WTC11 (cell line): ENCODE measurements around the gene NUP214. TPM values are rescaled to one million over a fixed set of nuclear protein-coding genes. Genes with fewer than 3 reads are reported as not detected.
A peak's percentile ranks its signal among the peaks of the same experiment; 100 is the strongest.

Experiments
- AR ChIP-seq: fragments of 250-450 bp; sonication (Bioruptor Pico); IDR thresholded peaks from 2 replicates; pipeline ENCODE4 v1.9.0; 2021; ENCODE audit warnings: mild to moderate bottlenecking
- ATF2 ChIP-seq: sonication (generic); formaldehyde crosslinking; IDR thresholded peaks from 2 replicates; pipeline ENCODE4 v1.8.1; 2022; ENCODE audit warnings: low read depth, missing genetic modification reagents, borderline replicate concordance
- CREB1 ChIP-seq: sonication (generic); formaldehyde crosslinking; IDR thresholded peaks from 2 replicates; pipeline ENCODE4 v1.8.0; 2023; ENCODE audit warnings: mild to moderate bottlenecking, missing genetic modification reagents
- ELF4 ChIP-seq: sonication (generic); formaldehyde crosslinking; IDR thresholded peaks from 2 replicates; pipeline ENCODE4 v1.8.1; 2022; ENCODE audit warnings: low read depth, mild to moderate bottlenecking, moderate library complexity, missing genetic modification reagents
- ESRRA ChIP-seq: sonication (generic); formaldehyde crosslinking; IDR thresholded peaks from 2 replicates; pipeline ENCODE4 v1.8.1; 2022; ENCODE audit warnings: mild to moderate bottlenecking, missing genetic modification reagents, borderline replicate concordance
- FOXJ3 ChIP-seq: sonication (generic); formaldehyde crosslinking; IDR thresholded peaks from 2 replicates; pipeline ENCODE4 v1.9.0; 2021; ENCODE audit warnings: missing genetic modification reagents, mild to moderate bottlenecking, borderline replicate concordance
- FOXK1 ChIP-seq: sonication (generic); formaldehyde crosslinking; IDR thresholded peaks from 2 replicates; pipeline ENCODE4 v1.8.0; 2022; ENCODE audit warnings: mild to moderate bottlenecking, moderate library complexity, missing genetic modification reagents
- FOXP1 ChIP-seq: sonication (generic); formaldehyde crosslinking; IDR thresholded peaks from 2 replicates; pipeline ENCODE4 v1.8.0; 2022; ENCODE audit warnings: missing genetic modification reagents, mild to moderate bottlenecking, moderate library complexity, borderline replicate concordance
- GRHL2 ChIP-seq: fragments of 250-450 bp; sonication (Bioruptor Pico); IDR thresholded peaks from 2 replicates; pipeline ENCODE4 v1.8.0; 2022; ENCODE audit warnings: mild to moderate bottlenecking, moderate library complexity; ENCODE audit not compliant: insufficient replicate concordance, severe bottlenecking
- HMGA2 ChIP-seq: fragments of 250-450 bp; sonication (Bioruptor Pico); IDR thresholded peaks from 2 replicates; pipeline ENCODE4 v1.4.0; 2021; ENCODE audit warnings: mild to moderate bottlenecking, moderate library complexity
- MAX ChIP-seq: sonication (generic); formaldehyde crosslinking; IDR thresholded peaks from 2 replicates; pipeline ENCODE4 v1.8.0; 2022; ENCODE audit warnings: mild to moderate bottlenecking, missing genetic modification reagents
- NFATC4 ChIP-seq: fragments of 250-450 bp; sonication (Bioruptor Pico); IDR thresholded peaks from 2 replicates; pipeline ENCODE4 v1.9.0; 2021; ENCODE audit warnings: mild to moderate bottlenecking
- NR2C2 ChIP-seq: sonication (generic); formaldehyde crosslinking; IDR thresholded peaks from 2 replicates; pipeline ENCODE4 v1.8.0; 2022; ENCODE audit warnings: mild to moderate bottlenecking, missing genetic modification reagents
- OVOL2 ChIP-seq: fragments of 250-450 bp; sonication (Bioruptor Pico); IDR thresholded peaks from 2 replicates; pipeline ENCODE4 v1.9.0; 2021; ENCODE audit warnings: mild to moderate bottlenecking, borderline replicate concordance
- PRRX2 ChIP-seq: fragments of 250-450 bp; sonication (Bioruptor Pico); IDR thresholded peaks from 2 replicates; pipeline ENCODE4 v1.8.0; 2021; ENCODE audit warnings: mild to moderate bottlenecking
- RELA ChIP-seq: sonication (generic); formaldehyde crosslinking; IDR thresholded peaks from 2 replicates; pipeline ENCODE4 v1.8.1; 2022; ENCODE audit warnings: missing genetic modification reagents, mild to moderate bottlenecking, borderline replicate concordance
- RORB ChIP-seq: fragments of 250-450 bp; sonication (Bioruptor Pico); IDR thresholded peaks from 2 replicates; pipeline ENCODE4 v1.9.0; 2021; ENCODE audit warnings: mild to moderate bottlenecking
- SMAD3 ChIP-seq: sonication (generic); formaldehyde crosslinking; IDR thresholded peaks from 2 replicates; pipeline ENCODE4 v1.8.0; 2022; ENCODE audit warnings: missing genetic modification reagents, mild to moderate bottlenecking, borderline replicate concordance
- SP1 ChIP-seq: sonication (generic); formaldehyde crosslinking; conservative IDR thresholded peaks from 2 replicates; pipeline ENCODE4 v1.8.1; 2022; ENCODE audit warnings: missing genetic modification reagents
- STAT6 ChIP-seq: sonication (generic); formaldehyde crosslinking; conservative IDR thresholded peaks from 2 replicates; pipeline ENCODE4 v1.8.1; 2023; ENCODE audit warnings: mild to moderate bottlenecking, low read depth, missing genetic modification reagents, moderate library complexity
- TCF7 ChIP-seq: sonication (generic); formaldehyde crosslinking; IDR thresholded peaks from 2 replicates; pipeline ENCODE4 v1.8.0; 2022; ENCODE audit warnings: mild to moderate bottlenecking, low read depth, missing genetic modification reagents, moderate library complexity
- TEAD1 ChIP-seq: sonication (generic); formaldehyde crosslinking; IDR thresholded peaks from 2 replicates; pipeline ENCODE4 v1.8.0; 2022; ENCODE audit warnings: mild to moderate bottlenecking, missing genetic modification reagents
- USF1 ChIP-seq: sonication (generic); formaldehyde crosslinking; IDR thresholded peaks from 2 replicates; pipeline ENCODE4 v1.8.0; 2022; ENCODE audit warnings: mild to moderate bottlenecking, missing genetic modification reagents
- ZBTB21 ChIP-seq: sonication (generic); formaldehyde crosslinking; IDR thresholded peaks from 2 replicates; pipeline ENCODE4 v1.8.1; 2023; ENCODE audit warnings: mild to moderate bottlenecking, missing genetic modification reagents, borderline replicate concordance
- ZNF219 ChIP-seq: sonication (generic); formaldehyde crosslinking; IDR thresholded peaks from 2 replicates; pipeline ENCODE4 v1.8.0; 2023; ENCODE audit warnings: missing genetic modification reagents, mild to moderate bottlenecking, borderline replicate concordance
- ZNF416 ChIP-seq: fragments of 250-450 bp; sonication (Bioruptor Pico); IDR thresholded peaks from 2 replicates; pipeline ENCODE4 v1.9.0; 2021; ENCODE audit warnings: mild to moderate bottlenecking, inconsistent platforms
- ZNF423 ChIP-seq: fragments of 250-450 bp; sonication (Bioruptor Pico); IDR thresholded peaks from 2 replicates; pipeline ENCODE4 v2.1.2; 2022; ENCODE audit warnings: mild to moderate bottlenecking, moderate library complexity
- ZNF532 ChIP-seq: fragments of 250-450 bp; sonication (Bioruptor Pico); IDR thresholded peaks from 2 replicates; pipeline ENCODE4 v1.9.0; 2021; ENCODE audit warnings: mild to moderate bottlenecking, borderline replicate concordance
- total RNA-seq: library from RNA; stranded (reverse); gene quantifications from 3 replicates; pipeline ENCODE4 v1.2.3, GENCODE V29; 2021

NUP214 gene
- total RNA-seq, 1 experiment from 2014 or later = 41.8 TPM

GRCh38 chr9:131125288-131126058 is at the start of gene NUP214 (continued):
- no peak for TF ChIP-seq ZNF532 (CRISPR knock-in tag)
- no peak for TF ChIP-seq TCF7
- TF ChIP-seq ATF2 = no peak
- no peak for TF ChIP-seq HMGA2 (CRISPR knock-in tag)
- no peak for TF ChIP-seq GRHL2 (CRISPR knock-in tag)
- TF ChIP-seq NR2C2 = no peak
- TF ChIP-seq STAT6 (CRISPR knock-in tag) = no peak
- TF ChIP-seq FOXP1 (CRISPR knock-in tag) = peak; percentile 80; the same call in 1 of the 2 replicates
- peak; percentile 92 for TF ChIP-seq SP1
- peak; percentile 66; the same call in 1 of the 2 replicates for TF ChIP-seq AR (CRISPR knock-in tag)
- TF ChIP-seq FOXJ3 (CRISPR knock-in tag) = no peak
- TF ChIP-seq NFATC4 (CRISPR knock-in tag) = no peak
- TF ChIP-seq MAX (CRISPR knock-in tag) = peak; percentile 88
- TF ChIP-seq ZNF416 (CRISPR knock-in tag) = peak; percentile 62; the same call in 1 of the 2 replicates
- TF ChIP-seq ELF4 (CRISPR knock-in tag) = no peak
- TF ChIP-seq ESRRA (CRISPR knock-in tag) = no peak
- TF ChIP-seq TEAD1 (CRISPR knock-in tag) = peak; percentile 85; the same call in 1 of the 2 replicates
- TF ChIP-seq USF1 (CRISPR knock-in tag) = peak; percentile 62
- TF ChIP-seq RORB (CRISPR knock-in tag) = no peak
- TF ChIP-seq CREB1 = peak; percentile 97
- TF ChIP-seq ZNF219 (CRISPR knock-in tag) = no peak
- TF ChIP-seq ZBTB21 (CRISPR knock-in tag) = no peak
- peak; percentile 98 for TF ChIP-seq FOXK1 (CRISPR knock-in tag)
- TF ChIP-seq PRRX2 (CRISPR knock-in tag) = no peak
- TF ChIP-seq ZNF423 (CRISPR knock-in tag) = no peak
- no peak for TF ChIP-seq RELA (CRISPR knock-in tag)
- peak; percentile 72; the same call in 1 of the 2 replicates for TF ChIP-seq SMAD3 (CRISPR knock-in tag)
- no peak for TF ChIP-seq OVOL2 (CRISPR knock-in tag)
